Umbilical cord (tissue), 2 donors: ENCODE results near the gene SH3TC1. TPM values are rescaled to one million over a fixed set of nuclear protein-coding genes. Genes with fewer than 3 reads are reported as not detected.

Source experiments
- DNase-seq: peaks from one replicate; pipeline ENCODE4 v3.0.0-alpha.2; 2015; ENCODE audit warnings: low spot score
- total RNA-seq: library from RNA; depleted of rRNA; stranded (reverse); fragments of >200 nt; gene quantifications from one replicate; pipeline ENCODE4 v1.2.3, GENCODE V29; 2014; ENCODE audit warnings: low replicate concordance; ENCODE audit not compliant: insufficient read depth

The SH3TC1 gene
- total RNA-seq, 1 donor from 2014 or later = 59.5 TPM

- peak; percentile 92 for DNase-seq
Observed at GRCh38 chr4:8241895-8242696, 43.0 kb downstream of the SH3TC1 start.

DNA sequence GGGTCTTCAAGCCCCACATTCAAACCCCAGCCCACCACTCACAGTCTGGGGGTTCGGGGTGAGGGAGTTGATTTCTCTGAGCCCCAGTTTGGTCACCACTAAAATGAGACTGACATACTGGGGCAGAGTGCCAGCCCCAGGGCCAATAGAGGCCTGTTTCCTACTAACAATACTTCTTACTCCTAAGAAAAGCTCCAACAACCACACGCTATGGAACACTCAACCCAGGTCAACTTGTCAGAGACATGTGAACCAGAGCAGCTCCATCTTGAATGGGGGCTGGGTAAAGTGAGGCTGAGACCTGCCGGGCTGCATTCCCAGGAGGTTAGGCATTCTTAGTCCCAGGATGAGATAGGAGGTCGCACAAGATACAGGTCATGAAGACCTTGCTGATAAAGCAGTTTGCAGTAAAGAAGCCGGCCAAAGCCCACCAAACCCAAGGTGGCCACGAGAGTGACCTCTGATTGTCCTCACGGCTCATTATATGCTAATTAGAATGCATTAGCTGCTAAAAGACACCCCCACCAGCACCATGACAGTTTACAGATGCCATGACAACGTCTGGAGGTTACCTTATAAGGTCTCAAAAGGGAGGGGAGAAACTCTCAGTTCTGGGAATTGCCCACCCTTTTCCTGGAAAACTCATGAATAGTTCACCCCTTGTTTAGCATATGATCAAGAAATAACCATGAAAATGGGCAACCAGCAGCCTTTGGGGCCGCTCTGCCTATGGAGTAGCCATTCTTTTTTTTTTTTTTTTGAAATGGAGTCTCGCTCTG lies 43.9 kb downstream of the SH3TC1 start:
- DNase-seq = no peak

- DNase-seq = no peak
Observed at GRCh38 chr4:8244001-8244757, 45.1 kb downstream of the SH3TC1 start.

GRCh38 chr4:8244931-8245460 lies 45.9 kb downstream of the SH3TC1 start:
- DNase-seq = no peak

GRCh38 chr4:8245884-8246833 lies 47.1 kb downstream of the SH3TC1 start:
- no peak for DNase-seq

- peak; percentile 59 for DNase-seq
Observed at GRCh38 chr4:8247047-8247930, 48.2 kb downstream of the SH3TC1 start.

DNA sequence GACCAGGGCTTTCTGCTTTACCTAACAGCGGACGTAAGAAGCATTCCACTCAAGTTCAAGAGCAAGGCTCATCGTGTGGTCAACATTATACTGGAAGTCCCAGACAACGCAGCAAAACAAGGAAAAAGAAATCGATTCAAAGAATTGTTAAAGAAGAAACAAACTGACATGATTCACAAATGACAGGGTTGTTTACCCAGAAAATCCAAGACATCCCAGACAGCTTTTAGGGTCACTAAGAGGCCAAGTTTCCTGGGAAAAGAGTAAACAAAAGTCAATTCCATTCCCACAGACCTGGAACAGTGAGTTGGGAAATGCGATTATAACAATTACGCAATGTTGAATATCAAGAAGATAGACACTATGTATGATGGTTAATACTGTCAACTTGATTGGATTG lies 49.0 kb downstream of the SH3TC1 start:
- DNase-seq = no peak

DNA sequence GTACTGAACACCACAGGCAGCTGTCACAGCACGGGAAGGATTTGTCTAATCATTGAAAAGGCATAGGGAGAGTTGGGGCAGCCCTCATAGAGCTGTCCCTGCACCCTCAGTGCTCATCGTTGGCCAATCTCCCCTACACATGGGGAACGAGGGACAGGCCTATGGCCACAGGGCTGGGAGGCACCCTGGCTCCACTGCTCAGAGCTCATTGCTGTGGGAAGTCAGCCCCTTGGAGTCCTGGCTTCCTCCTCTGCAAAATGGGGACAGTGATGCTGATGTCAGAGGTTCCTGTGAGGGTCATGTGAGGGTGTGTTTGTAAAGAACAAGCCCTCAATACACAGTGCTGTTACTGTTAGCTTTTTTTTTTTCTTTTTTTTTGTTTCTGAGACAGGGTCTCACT lies 51.1 kb downstream of the SH3TC1 start:
- DNase-seq = no peak

- no peak for DNase-seq
Observed at GRCh38 chr4:8250637-8251036, 51.5 kb downstream of the SH3TC1 start.

- DNase-seq = no peak
Observed at GRCh38 chr4:8251110-8251883, 52.2 kb downstream of the SH3TC1 start.

DNA sequence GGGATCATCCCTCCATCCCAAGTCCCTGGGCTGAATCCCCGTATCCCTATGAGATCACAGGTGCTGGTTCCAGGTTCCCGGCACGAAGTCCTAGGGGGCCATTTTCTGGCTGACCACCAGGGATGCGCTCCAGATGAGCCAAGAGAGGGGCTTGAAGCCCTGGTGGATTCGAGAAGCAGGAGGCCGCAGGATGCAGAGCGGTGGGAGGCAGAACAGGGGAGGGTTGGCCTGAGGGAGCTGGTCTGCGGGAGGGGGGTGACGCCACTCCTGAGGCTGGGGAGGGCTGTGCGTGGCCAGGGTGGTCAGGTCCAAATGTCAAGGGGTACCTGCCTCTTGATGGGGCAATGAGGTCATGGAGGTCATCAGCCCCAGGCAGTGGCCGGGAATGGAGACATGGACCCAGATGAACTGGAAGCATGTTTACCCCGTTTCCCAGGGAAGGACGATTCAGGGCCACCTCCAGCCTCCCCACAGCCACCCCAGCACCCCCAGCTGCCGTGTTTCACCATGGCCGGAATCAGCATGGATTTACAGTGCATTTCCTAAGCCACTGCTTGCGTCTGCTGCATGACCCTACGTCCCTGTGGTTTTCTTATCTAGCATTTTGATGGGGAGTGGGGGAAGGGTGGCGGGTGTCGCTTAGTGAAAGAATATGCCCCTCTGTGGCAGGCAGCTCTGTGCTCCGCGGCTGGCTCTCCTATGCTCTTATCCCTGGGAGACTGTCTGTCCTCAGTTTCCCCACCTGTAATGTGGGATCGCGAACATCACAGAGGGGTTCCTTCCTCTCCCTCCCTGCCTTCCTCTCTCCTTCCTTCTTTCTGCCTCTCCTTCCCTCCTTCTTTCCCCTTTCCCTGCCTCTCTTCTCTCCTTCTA lies 53.4 kb downstream of the SH3TC1 start:
- peak; percentile 49 for DNase-seq

GRCh38 chr4:8254076-8254475 lies 55.0 kb downstream of the SH3TC1 start:
- peak; percentile 62 for DNase-seq

DNA sequence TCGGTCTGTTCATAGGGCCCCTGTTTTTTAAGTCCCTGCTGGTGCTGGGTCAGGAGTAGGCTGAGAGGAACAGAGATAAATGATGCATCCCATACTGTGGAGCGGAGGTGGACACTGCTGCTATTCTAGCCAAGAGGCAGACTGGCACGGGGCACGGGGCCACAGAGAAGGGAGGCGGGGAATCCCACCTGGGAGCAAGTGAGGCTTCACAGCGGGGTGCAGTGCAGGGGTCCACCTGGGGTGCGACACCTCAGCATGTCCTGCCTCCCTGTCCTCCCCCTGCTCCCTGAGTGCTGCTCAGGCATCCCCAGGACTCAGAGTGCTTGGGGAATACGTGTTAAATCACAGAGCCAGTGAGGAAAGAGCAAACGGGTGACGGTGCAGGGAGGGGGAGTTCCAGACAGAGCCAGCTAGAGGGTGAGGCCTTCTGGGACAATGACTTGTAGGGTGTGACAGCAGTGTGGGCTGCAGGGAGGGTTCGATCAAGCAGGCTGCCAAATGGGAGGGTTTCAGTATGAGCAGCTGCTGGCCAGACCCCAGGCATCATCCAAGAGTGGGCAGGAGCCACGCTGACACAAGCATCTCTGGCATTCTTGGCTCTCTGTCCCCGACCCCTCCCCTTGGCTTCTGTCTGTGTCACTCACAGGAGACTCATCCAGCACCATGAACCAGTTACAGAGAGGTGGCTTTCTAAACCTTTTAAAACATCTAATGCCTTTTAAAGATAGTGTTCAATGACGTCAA lies 56.8 kb downstream of the SH3TC1 start:
- DNase-seq = peak; percentile 35

- no peak for DNase-seq
Observed at GRCh38 chr4:8257854-8258253, 58.8 kb downstream of the SH3TC1 start.

DNA sequence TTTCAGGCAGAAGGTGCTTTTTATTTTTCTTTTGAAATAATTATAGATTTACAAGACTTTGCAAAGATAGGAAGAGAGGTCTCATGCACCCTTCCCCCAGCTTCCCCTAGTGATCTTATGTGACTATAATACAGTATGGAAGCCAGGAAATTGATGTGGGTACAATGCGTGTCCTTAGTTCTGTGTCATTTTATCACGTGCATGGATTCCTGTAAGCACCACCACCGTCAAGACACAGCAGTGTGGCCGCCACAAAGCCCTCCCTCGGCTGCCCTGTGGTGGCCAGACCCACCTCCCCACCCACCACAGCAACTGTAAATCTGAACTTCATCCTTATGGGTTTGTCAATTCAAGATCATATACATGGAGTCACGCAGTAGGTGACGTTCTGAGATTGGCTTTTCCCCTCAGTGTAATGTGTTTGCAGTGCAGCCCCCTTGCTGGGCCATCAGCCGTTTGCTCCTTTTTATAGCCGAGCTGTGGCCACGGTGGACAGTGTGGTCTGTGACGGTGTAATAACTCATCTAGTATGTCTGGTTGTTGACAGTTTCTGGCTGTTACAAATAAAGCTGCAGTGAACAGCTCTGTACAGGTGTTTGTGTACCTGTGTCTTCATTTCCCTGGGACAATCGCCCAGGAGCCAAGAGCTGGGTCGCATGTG lies 59.6 kb downstream of the SH3TC1 start:
- no peak for DNase-seq

DNA sequence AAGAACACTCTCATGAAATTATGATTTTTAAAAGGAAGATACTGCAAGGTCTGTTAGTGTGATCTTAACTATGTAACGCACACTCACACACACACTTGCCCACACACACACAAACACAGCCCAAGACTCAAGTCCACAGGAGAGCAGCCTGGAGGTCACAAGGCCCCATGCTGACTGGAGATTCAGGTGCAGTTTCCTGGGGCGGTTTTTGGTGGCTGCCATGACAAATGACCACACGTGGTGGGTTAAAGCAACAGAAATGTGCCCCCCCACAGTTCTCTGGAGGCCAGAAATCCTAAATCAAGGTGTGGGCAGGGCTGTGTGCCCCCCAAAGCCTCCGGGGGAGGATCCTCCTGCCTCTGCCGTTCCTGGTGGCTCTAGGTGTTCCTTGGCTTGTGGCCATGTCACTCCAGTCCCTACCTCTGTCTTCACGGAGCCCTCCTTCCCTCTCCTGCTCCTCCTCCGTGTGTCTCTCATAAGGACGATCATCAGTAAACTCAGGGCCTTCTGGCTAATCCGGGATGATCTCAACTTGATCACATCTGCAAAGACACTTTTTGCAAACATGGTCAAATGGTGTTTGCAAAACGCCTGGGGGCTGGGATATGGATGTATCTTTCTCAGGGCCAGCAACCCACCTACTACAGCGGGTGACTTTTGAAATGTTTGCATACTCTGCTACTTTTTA lies 60.8 kb downstream of the SH3TC1 start:
- DNase-seq = no peak
